HK-2 (cell line): ENCODE results near the gene EEPD1.
"Not testable (repeated sequence)": the region's sequence is repeated elsewhere in the genome, so short reads cannot be mapped to it uniquely, and the experiment has no call there.

Experiments
- DNase-seq: peaks from one replicate; pipeline ENCODE4 v3.0.0-alpha.2; 2018; ENCODE audit not compliant: unreplicated experiment

Gene EEPD1

DNA sequence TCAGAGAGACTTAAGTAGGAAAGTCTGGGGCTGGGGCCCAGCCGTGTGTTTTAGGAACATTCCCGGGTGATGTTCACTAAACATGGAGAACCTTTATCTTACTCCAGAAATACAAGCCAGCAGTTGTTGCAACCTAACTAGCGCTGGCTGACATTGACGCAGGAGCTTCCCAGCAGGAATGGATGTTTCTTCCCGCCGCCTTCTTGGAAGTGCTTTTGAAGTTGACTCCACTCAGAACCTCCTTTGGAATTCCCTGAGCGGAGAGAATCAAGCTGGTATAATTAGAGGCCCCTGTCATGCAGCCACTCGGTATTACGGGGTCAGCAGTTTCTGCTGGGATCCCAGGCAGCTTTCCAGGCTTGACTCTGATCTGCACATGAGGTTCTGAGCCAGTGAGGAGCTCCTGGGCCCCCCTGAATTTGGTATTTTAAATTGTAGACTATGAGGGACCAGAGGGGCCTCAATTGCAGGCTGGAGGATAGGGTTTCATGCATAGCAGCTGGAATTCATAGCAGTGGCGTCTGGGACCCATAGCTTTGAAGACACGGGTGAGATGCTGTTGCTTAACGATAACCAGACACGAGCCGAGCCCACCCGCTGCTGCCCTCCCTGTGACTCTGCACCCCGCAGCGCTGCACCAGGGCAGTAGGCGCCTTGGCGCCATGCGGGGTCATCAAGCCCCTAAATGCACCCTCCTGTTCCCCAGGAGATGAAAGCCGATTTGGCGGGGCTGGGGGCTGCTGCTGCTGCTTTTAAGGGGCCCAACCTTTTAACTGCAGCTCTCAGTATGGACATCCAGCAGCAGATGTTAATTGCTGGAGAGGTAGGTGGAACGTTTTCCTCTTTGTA lies 61.8 kb downstream of the EEPD1 start:
- no peak for DNase-seq

DNA sequence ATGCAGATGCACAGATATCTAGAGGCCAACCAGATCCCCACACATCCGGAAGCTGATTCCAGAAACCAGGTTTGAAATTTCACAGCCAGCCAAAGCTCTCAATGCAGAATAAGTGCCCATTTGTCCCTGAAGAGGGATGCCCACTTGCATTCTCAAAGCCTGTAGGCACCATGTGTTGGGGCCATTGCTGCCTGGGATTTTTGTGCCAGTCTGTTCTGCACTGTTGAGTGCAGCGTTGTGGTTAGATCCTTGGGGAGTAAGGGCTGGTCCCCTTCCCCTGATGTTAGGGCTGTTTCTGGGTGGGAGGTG lies 62.4 kb downstream of the EEPD1 start:
- DNase-seq: no peak

DNA sequence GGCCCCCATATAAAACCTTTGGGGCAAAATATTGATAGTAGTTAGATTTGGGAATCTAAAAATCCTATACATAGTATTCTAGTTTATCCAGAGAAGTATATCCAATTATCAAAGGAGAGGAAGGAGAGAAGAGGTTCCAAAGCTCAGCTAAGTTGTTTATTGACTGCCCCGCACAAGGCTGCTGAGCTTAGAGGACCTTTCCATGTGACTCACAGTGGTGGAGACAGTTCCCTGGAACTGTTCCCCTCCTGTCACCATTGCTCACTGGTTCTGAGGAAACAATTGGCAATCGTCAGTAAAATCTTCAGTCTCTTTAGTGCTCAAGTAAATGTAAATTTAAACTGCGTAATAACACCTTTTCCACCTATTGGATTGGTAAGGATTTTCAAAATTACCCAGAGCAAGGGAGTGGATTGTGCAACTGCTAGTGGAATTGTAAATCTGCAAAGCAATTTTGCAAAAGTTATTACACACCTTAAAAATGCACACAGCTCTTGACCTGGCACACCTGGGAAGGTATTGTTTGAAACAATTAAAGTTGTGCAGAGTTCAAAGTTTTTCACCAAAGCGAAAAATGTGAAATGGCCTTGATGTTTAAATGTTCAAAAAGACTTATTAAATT lies 63.1 kb downstream of the EEPD1 start:
- no peak for DNase-seq

DNA sequence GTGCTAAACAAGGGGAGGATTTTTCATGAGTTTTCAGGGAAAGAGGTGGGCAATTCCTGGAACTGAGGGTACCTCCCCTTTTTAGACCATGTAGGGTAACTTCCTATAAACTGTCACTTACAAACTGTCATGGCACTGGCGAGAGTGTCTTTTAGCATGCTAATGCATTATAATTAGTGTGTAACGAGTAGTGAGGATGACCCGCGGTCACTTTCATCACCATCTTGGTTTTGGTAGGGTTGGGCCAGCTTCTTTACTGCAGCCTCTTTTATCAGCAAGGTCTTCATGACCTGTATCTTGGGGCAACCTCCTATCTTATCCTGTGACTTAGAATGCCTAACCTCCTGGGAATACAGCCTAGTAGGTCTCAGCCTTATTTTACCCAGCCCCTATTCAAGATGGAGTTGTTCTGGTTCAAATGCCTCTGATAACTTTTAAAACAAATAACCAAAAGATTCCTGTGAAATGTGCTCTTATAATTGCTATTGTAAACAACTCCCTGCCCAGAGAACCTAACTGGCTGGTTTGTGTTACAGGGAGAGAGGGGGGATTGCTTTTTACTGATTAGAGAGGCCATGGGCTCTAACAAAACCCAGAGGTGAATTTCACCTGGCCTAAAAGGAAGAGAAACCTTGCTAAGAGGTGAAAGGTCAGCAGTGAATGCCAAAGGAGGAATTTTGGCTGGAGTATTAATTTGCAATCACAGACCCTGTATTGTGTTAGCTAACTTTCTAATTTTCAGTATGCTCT lies 64.3 kb downstream of the EEPD1 start:
- DNase-seq: no peak

DNA sequence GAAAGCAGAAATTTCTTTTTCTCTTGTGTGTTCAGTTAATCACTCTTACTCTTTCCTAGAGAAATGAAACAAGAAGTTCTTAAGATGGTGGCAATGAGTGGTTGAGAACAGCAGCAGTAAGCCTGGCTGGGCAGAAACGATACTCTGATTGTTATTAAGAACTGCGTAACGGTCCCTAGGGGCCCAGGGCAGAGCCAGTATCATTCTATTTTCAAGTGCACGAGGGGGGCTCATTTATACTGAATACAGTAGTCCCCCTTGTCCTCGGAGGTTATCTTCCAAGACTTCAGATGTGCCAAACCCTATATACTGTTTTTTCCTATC lies 64.9 kb downstream of the EEPD1 start:
- DNase-seq: no peak

DNA sequence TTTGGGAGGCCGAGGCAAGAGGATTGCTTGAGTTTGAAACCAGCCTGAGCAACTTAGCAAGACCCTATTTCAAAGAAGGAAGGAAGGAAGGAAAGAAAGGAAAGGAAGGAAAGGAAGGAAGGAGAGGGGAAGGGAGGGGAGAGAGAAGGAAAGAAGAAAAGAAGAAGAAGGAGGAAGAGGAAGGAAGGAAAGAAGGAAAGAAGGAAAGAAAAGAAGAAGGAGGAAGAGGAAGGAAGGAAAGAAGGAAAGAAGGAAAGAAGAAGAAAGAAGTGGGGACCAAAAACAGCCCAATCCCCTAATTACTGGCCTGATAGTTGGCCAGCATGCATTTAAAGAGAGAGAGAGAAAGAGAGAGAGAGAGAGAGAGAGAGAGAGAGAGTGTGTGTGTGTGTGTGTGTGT lies 66.4 kb downstream of the EEPD1 start:
- DNase-seq: no peak

DNA sequence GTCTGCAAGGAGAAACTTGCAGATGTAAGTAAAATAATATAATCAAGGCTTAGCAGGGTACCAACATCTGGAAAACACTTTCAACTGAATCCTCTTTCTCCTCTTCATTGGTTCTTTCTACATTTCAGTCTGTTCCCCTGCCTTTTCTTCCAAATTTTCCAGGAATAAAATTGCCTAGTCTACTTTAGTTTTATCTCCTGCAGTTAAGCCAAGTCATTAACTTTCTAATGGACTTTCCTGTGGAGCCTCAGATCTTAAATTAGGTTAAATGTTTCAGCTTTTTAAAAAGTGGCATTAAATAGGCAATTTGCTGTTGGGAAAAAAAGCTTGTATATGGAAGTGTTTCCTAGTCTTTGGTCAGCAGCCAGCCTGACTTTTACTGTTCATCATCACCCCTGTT lies 70.8 kb downstream of the EEPD1 start:
- DNase-seq: no peak

DNA sequence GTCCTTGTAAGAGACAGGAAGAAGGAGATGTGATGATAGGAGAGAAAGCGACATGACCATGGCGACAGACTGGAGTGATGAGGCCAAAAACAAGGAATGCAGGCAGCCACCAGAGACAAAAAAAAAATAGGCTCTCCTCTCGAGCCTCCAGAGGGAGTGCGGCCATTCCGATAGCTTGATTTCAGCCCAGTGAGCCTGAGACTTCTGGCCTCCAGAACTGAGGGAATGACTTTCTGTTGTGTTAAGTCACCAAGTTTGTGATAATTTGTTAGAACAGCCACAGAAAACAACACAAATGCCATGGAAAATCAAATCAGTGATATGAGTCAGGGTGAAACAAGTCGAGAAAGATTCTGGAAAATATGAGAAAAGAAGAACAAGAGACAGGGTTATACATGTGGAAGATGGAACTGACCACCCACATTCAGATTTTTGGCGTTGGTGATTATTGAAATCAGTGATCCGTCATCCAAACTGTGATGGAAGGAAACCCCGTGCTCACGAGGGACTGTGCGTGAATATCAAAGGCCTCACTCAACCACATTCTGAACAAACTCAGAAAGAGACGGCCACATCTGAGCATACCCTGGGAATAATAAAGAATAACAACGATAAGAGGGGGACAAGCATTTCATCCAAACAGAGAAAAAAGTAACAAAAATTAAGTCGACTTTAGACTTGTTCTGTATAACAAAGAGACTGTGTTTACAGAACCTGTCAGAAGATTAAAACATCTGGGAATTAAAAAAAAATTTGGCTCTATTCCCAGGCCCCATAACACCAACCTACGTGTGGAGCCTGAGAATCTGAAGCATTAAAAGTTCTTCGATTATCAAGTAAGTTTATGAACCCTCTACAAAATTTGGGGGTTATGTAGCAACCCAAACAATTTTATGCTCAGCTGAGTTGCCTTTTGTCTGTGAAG lies 72.1 kb downstream of the EEPD1 start:
- no peak for DNase-seq

DNA sequence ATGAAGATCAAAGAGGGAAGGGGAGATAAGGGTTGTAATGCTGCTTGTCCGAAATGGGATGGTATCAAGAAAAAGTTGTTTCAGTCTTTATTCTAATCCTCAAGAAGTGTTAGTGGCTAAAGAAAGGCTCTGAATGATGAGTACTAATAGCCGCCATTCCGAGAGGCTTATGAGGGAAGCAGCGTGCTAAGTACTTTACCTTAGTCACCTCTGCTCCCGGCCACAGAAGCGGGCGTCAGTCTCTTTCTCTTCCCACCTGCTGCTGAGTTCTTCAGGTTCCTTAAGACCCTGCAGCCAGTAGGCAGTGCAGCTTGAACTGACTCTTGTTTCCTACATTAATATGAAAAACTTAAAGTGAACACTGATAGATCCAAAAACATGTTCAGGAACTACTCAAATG lies 73.1 kb downstream of the EEPD1 start:
- no peak for DNase-seq

DNA sequence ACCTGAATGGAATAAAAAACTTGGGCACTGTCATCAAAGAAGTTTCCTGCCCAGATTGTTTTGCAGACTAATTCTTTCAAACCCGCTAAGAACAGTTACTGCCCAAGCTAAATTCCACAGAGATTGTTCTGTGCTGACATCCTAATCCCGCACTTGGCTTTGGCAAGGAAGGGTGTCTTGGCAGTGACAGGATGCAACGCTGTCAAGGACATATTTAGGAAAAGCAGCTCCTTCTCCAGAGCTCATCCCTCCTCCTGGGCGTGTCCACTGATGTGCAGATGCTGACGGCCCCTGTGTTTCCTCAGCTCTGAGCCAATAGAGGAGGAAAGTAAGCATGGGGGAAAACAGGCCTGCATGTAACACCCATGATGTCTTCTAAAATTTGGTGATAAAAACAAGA lies 74.2 kb downstream of the EEPD1 start:
- DNase-seq: no peak

DNA sequence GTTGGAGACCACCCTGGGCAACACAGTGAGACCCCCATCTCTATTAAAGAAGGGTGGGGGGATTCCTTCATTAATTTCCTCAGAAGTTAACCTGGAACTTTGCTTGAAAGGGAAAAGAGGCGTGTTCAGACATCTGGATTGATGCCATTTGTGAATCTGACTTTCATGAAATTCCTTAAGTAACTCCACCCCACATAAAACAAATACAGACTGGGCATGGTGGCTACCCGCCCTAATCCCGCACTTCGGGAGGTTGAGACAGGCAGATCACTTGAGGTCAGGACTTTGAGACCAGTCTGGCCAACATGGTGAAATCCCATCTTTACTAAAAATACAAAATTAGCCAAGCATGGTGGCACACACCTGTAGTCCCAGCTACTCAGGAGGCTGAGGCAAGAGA lies 75.0 kb downstream of the EEPD1 start:
- no peak for DNase-seq

DNA sequence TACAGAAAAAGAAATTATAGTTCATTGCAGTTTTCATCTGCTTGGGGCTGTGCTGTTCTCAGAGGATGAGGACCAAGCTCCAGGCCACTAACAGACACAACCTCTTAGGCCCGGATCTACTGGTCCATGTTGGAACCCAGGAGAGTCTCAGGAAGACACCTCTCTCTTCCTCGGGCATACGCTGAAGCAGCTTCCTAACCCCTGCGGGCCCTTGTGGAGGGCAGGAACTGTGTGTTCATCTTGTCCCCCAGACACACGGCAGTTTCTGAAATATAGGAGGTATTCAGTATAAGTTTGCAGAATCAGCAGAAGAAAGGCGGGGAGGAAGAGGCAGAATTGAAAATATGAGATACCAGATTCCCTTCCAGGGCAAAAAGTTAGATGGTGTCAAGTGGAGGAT lies 78.4 kb downstream of the EEPD1 start:
- no peak for DNase-seq

DNA sequence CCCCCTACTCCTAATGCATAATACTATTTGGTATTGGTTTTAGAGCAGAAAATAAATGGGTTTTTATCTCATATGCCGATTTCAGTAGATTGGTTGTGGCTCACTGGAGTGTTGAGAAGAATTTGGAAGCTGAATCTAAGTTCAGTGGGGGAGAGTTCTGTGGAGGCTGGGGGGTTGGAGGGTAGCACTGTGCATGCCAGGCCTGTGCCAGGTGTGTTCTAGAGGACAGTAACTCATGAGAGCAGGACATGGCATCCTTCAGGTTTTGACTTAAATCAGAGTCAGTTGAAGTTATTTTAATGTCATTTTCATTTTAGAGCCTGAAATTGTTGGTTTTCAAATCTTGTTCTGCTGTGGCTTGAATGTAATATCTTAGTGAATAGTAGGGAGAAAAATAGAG lies 79.5 kb downstream of the EEPD1 start:
- no peak for DNase-seq

DNA sequence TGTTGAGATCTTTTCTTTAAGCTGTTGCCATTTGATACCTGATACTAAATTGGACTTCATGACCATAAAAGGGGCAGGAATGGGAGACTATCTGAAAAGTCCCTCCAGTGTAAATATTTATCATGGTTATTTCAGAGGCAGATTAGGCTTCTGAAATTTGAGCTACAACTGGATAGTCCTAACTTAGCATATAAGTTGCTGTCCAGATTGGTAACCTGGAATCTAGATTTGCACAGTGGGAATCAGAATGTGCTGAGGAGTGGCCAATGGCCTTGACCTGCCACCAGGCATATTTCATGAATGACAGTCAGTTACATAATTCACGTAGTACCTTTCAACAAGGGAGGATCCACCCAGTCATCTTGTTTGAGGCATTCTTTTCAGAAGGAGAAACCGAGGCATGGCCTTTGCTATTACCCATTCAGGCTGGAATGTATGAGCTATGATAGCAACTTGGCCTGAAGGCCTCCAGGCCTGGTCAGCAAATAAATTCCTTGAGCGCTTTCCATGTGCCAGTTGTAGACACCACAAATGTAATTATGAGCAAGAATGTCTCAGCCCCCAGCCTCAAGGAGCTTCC lies 80.0 kb downstream of the EEPD1 start:
- no peak for DNase-seq

DNA sequence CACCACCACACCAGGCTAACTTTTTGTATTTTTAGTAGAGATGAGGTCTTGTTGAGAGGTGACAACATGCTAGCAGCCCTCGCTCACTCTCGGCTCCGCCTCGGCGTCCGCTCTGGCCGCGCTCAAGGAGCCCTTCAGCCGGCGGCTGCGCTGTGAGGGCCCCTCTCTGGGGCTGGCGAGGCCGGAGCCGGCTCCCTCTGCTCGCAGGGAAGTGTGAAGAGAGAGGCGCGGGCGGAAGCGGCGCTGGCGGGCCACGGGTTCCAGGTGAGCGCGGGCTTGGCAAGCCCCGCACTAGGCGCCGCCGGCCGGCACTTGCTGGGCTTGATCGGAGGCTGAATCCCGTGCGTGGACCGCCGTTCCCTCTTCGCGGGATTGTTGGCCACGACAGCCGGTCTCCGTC lies 83.0 kb downstream of the EEPD1 start:
- DNase-seq: no peak

DNA sequence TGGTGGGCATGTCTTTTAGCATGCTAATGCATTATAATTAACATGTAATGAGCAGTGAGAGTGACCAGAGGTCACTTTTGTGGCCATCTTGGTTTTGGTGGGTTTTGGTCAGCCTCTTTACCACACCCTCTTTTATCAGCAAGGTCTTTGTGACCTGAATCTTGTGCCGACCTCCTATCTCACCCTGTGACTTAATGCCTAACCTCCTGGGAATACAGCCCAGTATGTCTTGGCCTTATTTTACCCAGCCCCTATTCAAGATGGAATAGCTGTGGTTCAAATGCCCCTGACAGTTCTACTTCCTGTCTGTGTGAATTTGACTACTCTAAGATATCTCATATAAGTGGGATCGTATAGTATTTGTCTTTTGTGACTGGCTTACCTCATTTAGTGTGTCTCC lies 85.1 kb downstream of the EEPD1 start:
- no peak for DNase-seq

DNA sequence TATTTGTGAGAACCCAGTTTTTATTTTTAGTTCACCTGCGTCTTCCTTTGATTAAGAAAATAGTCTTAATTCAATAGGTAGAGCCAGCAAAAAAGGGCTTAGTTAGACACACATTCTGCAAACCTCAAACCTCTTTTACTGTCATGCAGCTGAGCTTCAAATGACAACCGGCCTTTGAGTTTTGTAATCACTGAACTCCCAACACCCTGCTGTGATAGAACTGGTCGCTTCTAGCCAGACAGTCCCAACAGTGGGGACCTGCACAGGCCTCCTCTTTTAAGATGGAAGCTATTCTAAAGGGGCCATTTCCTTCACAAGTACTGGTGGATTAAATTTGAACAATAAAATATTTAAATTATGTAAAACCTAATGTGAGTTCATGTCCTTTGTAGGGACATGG lies 90.3 kb downstream of the EEPD1 start:
- DNase-seq: not testable (repeated sequence)

DNA sequence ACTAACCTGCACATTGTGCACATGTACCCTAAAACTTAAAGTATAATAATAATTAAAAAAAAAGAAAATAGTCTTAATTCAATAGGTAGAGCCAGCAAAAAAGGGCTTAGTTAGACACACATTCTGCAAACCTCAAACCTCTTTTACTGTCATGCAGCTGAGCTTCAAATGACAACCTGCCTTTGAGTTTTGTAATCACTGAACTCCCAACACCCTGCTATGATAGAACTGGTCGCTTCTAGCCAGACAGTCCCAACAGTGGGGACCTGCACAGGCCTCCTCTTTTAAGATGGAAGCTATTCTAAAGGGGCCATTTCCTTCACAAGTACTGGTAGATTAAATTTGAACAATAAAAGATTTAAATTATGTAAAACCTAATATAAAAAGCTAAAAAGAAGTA lies 90.9 kb downstream of the EEPD1 start:
- not testable (repeated sequence) for DNase-seq

DNA sequence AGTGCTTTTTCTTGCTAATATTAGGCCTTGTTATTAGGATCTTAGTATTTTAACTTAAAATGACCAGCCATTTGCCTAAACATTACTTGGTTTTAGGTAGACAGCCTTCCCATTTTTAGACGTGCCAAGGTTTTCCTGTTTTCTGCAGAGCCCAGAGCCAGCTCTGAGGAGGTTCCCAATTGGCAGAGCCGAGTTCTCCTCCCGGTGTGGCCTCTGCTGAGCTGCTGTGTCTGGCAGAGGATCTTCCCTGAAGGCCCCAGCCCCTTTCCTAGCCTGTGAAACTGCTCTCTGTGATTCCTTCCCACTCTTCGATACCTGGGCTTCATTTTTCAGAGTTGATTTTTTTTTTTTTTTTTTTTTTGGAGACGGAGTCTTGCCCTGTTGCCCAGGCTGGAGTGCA lies 91.4 kb downstream of the EEPD1 start:
- DNase-seq: no peak

DNA sequence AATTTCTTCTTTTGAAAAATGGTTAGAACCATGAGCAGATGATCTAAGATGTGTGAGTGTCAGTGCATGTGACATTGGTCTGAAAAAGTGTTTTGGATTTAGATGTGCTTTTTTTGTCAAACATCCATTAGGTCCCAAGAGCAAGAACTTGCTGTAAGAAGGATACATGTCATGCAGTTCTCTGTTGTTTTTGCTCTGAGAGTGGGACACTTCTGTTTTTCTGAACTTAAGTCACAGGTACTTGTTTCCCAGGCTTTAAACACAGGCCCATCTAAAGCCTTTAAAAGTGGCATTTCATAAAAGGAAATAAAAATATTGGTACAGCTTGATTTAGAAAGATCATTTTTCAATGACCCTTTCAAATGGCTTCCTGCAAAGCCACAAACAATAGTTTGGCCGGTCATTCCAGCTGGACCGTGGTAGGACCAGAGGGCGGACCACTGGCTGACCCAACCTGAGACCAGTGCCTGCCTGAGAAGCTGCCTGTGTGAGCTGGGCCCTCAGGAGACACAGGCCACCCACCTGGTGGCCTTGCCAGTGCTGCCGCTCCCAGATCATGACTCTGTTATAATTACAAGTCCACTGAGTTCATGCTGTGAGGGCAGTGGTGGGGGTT lies 92.7 kb downstream of the EEPD1 start:
- no peak for DNase-seq

DNA sequence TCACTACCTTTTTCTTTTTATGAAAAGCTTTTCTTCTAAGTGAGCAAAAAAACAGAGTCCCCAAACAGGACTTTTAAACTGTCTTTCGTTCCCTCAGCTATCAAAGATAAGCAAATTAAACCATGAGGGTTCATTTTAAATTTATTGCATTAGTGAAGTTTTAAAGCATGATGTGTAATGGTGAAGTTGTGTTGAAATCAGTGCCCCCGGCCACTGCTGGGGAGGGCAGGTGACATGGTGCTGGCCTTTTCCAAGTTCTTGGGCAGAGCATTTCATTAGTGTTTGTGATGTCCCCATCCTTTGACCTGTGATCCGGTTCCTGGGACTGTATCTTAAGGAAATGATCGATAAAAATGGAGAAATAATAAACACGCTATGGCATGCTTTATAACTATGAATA lies 96.0 kb downstream of the EEPD1 start:
- no peak for DNase-seq
